Keratinocyte (primary cell): ENCODE measurements around the gene PCED1A.

Experiments used
- CTCF ChIP-seq, 3 experiments: IDR thresholded peaks in 1 of 3; conservative IDR thresholded peaks in 1 of 3; optimal IDR thresholded peaks in 1 of 3; 2 replicates in 2 of 3; 3 replicates in 1 of 3; pipeline versions ENCODE3 to v1.5.1; 2011; ENCODE audit warnings: low read length in 3 of 3, mild to moderate bottlenecking in 3 of 3, moderate library complexity in 2 of 3, control low read depth in 1 of 3, inconsistent platforms in 1 of 3; ENCODE audit not compliant: insufficient read depth in 2 of 3; ENCODE audit errors: extremely low read depth in 1 of 3
- EZH2 ChIP-seq: IDR thresholded peaks from one replicate; pipeline ENCODE4 v1.6.1; 2012; ENCODE audit warnings: inconsistent platforms, mild to moderate bottlenecking, low read length, moderate library complexity

DNA sequence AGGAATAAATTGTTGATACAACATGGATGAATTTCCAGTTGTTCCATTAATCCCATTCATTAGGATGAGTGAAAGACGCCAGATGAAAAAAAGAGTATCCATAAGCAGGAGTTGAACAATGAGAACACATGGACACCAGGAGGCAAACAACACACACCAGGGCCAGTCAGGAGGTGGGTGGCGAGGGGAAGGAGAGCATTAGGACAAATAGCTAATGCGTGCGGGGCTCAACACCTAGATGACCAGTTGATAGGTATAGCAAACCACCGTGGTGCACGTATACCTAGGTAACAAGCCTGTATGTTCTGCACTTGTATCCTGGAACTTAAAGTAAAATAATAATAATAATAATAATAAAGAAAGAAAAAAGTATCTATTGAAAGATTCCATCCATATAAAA is 11.1 kb downstream of the PCED1A start:
- TF ChIP-seq CTCF (optimal IDR thresholded peaks at IDR 0.05 in 1 of 3, IDR thresholded peaks at IDR 0.05 in 1 of 3, conservative IDR thresholded peaks at IDR 0.05 in 1 of 3; ENCODE audit: extremely low read depth in 1 of 3, insufficient read depth in 2 of 3, low read length in 3 of 3) (no peak), EZH2 (no peak)
